ENCODE data around the gene FAAH.

FAAH gene

DNA sequence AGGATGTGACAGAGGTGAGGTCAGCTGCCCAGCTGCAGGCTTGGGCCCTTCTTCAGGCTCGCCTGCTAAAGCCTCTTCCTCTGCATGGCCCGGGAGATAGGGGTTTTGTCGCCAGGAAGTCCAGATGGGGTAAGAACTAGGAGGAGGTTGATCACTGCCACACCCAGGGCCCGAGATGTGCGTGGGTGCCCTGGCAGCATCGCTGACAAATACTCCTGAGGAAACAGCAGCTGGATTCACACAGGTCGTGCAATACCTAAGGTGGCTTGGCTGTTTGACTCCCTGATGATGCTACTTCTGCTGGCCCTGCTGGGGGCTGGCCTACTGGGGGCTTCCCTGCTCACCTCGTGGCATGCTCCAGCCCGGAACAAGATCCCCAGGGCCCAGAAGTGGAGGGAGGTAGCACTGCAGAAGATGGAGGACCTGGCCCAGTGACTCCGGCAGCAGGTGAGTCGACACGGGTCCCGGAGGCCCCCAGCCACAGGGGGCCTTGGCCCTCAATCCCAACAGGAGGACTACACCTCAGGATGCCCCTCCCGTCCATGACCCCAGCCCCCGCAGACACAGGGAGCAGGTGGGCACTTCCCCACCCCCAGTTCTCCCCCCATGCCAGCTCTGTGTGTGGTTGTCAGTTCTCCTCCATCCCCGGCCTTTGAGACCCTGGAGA is 29.6 kb downstream of the FAAH start:
- DNase-seq: no peak

DNA sequence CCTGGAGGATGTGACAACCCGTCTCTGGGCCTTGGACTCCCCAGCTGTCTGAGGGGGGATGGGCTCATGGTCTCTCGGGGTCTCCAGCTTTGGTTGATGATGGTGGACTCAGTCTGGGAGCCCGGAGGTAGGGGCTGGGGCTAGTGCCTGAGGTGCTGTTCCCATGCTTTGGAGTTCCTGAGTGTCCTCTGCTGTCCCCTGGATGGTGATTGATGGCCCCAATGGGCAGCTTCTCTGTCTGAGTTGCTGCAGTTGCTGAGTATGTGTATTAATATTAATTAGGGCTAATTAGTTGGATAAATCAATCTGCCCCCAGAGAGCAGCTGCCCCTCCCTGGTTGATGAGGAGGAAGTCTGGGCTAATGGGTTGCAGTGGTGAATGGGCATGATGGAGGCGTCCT is 30.6 kb downstream of the FAAH start:
- DNase-seq: no peak

- no peak for DNase-seq
These were observed 31.6 kb downstream of the FAAH start for GRCh38 chr1:46425726-46426125.

DNA sequence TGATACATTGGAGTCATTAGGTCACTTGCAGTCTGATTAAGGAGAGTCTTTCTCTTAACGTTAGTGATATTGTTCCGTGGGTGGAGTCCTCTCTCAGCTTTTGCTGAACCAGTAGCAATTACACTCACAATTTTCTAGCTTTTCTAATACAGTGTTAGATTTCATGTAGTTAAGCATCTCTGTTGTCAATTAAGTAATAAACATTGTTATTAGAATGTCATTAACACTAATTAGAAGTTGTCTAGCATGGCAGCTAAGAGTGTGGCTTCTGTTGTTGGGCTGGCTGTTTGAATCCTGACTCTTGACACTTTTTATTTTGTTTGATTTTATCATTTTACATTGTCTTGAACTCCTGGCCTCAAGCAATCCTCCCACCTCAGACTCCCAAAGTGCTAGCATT is 33.4 kb downstream of the FAAH start:
- no peak for DNase-seq

- DNase-seq: no peak
These were observed 35.3 kb downstream of the FAAH start for GRCh38 chr1:46429436-46429835.

DNA sequence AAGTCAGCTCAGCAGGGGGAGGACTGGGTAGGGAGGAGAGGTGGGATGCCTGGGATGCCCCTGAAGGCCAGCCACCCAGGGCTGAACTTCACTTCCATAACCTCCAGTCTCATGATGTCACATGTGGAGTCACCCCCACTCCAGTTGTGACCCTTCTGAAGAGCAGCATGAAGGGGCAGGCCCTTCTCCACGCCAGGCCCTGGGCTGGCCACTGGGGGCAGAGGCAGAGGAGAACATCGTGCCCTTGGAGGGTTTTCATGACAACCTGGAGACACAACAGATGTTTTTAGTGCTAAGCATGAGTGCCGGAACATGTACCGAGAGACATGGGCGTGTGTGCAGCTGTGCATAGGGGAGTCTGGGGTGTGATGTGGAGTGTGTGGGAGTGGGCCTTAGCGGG is 37.6 kb downstream of the FAAH start:
- no peak for DNase-seq

- DNase-seq: no peak
These were observed 38.7 kb downstream of the FAAH start for GRCh38 chr1:46432781-46433327.

- DNase-seq: no peak
These were observed 40.2 kb downstream of the FAAH start for GRCh38 chr1:46434358-46434757.

DNA sequence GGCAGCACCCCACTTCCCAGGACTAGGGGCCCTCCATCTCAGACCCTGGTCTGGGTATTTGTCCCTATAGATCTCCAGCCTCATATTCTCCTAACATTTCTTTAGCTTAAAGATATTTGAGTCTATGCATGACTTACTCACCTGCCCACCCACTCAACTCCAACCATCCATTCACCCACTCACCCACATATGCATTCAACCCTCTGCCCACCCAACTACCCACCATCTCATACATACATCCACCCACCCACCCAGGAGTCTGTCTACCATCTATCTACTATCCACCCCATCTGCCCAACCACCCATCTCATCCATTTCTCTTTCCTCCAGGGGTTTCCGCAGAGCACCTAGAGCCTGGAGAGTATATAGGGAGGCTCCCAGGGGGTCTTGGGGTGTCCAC is 42.7 kb downstream of the FAAH start:
- DNase-seq: no peak

DNA sequence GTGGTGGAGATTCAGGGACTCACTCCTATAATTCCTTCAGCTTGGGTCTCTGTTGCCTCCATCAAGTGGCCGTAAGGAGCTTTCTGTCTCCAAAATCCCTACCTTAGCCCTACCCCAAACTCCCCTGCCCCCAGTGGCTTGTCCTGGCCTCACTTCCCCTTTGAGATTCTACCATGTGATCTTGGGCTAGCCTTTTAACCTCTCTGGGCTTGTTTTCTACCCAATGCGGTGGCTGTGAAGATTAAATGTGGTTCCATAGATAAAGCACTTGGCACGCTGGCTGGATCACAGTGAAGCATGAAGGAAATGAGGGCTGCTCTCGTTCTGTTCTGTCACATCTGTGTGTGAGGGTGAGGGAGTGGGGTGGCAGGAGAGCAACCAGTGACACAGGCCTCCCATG is 43.6 kb downstream of the FAAH start:
- no peak for DNase-seq

DNA sequence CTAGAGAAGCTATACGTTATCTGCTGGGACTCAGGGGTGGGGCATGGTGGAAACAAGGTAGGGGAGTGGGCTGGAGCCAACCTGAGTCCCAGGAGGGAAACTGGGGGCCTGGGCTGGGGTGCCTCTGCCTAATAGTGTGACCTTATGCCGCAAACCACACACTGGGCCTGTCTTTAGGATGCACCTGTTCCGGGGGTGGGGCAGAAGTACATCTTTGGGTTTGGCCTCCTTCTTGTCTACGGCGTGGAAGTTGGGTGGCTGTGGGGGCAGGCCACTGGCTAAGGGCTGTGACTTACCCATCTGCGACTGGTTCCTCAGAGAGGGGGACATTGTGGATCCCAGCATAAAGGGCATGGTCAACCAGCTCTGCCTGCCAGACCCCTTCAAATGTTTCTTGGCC is 44.2 kb downstream of the FAAH start:
- no peak for DNase-seq

DNA sequence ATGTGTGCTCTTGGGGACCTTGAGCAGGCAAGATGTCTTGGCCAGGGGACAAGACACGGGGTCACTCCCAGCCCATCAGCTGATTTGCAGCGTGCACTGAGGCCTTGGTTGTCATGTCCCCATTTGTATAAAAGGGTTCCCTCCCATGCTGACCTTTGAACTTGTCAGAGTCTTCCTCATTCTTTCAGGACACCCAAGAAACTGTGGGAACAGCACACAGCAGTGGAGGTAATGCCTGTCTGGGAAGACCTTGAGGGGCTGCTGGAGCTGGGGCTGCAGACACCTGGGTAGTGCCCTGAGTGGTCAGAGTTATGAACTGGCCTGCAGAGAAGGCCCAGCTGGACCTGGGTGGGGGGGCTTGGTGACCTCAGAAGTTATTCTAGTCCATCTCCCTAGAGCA is 46.4 kb downstream of the FAAH start:
- DNase-seq: no peak

DNA sequence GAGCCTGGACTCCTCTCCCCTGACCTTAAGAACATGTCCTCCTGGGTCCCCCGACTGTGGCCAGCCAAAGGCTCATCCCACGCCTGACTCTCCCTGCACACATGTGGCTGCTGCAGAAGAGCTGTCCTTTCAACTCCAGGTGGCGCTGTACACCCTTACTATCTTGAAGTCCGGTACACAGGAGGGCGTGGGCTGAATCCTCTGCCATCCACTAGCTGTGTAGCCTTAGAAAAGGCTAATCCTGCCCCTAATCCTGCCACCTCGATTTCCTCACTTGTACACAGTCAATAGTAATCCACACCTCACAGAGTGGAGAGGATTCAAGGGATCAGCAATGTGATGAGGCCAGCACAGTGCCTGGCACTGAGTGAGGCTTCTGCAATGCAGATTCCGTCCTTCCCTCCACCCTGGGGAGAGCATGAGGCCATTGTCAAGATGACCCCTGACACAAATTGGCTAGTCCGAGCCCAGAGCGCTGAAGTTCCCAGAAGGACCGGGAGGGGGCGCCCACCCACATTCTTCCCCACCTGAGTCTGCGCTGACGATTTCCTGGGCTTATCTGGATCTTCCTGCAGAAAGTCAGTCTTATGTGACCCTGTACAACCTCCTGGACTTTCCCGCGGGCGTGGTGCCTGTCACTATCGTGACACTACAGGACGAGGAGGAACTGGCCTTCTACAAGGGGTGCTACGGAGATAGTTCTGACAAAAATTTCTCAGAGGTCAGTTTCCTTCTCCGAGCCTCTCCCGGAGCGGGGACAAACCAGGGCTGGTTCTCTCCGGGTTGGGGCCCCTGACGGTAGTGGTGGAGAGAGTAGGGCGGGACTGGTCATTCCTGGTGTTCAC is 48.4 kb downstream of the FAAH start:
- DNase-seq: peak; percentile 59

GRCh38 chr1:46444466-46444865 is 50.3 kb downstream of the FAAH start:
- no peak for DNase-seq

- DNase-seq: no peak
These were observed 51.7 kb downstream of the FAAH start for GRCh38 chr1:46445773-46446256.

- DNase-seq: peak; percentile 53
These were observed 52.8 kb downstream of the FAAH start for GRCh38 chr1:46446646-46447498.

DNA sequence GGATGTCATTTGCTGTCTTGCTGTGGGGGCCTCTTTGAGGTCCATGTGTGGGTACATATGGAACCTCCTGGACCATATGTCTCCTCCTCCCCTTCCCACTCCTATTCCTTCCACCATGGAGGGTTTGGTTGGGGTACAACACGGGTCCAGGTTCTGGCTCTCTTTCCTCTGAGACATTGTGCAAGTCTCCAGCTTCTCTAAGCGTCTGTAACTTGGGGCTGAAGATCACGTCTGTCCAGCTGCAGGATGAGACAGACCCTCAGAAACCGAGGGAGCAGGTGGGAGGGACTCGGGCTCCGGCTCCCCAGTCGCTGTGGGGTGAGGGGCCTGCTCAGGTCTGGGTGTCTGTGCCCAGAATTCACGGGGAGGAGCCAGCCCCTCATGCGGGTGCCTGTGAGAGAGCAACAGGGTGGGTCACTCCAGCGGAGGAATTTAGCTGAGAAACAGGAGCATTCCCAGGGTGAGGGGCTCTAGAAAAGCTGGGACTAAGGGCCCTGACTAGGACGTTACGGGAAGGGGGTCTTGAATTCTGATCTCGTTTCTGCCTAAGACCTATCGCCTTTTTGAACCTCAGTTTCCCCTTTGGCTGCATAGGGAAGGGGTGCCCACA is 53.5 kb downstream of the FAAH start:
- no peak for DNase-seq

DNA sequence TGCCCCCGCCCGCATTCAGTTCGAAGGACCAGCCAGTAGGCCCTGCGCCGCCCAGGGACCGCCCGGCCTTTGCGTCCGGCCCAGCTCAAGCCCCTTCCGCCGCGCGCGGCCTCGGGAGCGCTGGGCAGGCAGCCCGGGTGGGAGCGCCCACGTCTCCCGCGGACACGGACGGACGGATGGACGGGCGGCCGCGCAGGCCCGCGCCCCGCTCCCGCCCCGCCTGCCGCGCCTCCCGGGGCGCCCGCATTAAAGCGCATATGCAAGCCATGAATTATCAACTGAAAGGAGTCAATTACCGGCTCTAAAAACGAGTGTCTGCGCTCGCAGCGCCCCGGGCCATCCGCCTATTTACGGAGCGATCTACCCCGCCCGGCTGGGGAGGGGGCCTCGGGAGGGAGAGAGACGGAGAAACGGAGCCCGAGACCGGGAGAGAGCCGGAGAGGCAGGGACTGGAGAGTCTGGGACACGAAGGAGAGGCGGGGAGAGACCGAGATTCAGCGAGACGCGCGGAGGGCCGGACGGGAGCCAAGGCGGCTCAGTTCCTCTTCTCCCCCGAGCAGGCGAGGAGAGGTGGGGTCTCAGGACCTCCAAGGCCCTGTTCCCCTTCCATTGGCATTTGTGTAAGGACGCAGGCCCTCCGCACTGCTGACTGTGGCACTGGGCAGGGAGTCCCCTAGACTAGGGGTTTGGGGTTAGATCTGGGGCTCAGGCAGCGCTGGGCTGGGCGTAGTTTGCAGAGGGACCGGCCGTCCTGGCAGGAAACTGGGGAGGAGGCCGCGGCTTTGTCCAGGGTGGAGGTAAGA is 54.2 kb downstream of the FAAH start:
- no peak for DNase-seq

DNA sequence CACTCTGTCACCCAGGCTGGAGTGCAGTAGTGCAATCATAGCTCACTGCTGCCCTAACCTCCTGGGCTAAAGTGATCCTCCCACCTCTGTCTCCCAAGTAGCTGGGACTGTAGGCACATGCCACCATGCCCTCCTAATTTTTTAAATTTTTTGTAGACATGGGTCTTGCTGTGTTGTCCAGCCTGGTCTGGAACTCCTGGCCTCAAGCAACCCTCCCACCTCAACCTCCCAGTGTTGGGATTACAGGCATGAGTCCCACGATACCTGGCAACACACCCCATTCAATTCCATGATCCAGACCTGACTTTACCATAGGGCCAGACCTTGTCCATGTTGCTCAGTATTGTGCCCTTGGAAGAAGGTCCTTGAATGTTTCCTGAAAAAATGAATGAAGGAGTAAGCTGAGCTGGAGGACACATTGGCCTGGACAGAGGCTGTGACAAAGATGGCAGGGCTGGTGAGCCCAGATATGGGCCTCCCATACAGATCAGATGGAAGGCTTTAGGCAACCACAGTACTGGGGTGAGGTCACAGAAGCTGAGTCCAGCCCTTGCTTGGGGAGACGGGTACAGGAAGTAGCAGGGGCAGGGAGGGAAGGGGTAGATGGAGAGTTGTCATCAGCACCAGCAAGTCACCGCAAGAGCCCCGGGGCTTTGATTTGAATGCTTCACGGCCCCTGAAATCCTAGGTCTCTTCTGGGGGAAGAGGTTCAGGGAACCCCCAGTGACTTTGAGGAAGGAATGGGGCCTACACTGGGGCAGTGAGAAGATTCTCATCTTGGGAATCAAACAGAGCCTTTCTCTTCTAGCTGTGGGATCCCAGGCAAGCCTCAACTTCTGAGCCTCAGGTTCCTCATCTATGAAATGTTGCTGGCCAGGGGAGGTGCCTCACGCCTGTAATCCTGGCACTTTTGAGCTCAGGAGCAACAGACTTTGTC is 55.4 kb downstream of the FAAH start:
- no peak for DNase-seq

DNA sequence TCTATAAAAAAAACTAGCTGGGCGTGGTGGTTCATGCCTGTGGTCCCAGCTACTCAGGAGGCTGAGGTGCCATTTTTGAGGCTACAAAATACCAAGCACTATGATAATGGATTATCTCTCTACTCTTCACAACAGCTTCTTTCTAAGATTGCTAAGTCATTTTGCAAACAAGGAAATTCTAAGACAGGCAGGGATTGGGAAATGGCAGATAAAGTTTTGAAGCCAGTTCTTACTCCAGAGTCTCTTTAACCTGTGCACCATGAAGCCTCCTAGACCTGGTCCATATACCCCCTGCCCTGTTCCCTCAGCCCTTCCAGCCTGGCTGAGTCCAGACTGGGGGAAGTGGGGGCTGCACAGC is 56.0 kb downstream of the FAAH start:
- no peak for DNase-seq

All from effector CD8-positive, alpha-beta T cell (primary cell).